ENCODE data around the gene RBM17.
"Not testable (repeated sequence)": the region's sequence is repeated elsewhere in the genome, so short reads cannot be mapped to it uniquely, and the experiment has no call there.

Gene RBM17, protein sequence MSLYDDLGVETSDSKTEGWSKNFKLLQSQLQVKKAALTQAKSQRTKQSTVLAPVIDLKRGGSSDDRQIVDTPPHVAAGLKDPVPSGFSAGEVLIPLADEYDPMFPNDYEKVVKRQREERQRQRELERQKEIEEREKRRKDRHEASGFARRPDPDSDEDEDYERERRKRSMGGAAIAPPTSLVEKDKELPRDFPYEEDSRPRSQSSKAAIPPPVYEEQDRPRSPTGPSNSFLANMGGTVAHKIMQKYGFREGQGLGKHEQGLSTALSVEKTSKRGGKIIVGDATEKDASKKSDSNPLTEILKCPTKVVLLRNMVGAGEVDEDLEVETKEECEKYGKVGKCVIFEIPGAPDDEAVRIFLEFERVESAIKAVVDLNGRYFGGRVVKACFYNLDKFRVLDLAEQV

DNA sequence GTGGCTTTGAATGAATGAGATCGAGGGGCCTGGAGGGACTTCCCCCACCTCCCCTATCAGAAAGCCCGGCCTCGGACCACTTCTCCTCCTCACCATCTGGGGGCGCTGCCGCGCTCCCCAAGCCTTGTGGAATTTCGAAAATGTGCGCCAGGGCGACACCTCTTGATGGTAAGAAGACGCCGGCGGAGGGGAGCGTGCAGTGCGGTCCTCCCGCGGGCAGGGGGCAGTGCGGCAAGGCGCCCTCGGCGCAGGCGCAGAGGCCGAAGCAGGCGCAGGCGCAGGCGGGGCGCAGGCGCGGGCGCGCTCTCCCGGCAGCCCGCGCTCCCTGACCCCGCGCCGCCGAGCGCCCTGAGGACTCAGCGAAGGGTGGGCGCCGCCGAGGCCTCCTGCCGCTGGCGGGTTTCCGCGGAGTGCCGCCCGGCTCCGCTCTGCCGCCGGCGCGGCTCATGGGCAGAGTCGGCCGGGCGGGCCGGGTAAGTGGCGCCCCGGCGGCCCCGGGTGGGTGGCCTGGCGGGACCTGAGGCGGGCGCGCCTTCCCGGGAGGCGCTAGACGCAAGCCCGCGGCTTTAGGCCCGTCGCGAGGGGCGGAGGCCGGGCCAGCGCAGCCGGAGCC is at the start of gene RBM17:
TSS of gene RBM17 (plus strand) at position 314 of the 613 bp plus-strand sequence. CDS start 8,032 bp downstream, outside the sequence.
- DNase-seq: peak; percentile 92

DNA sequence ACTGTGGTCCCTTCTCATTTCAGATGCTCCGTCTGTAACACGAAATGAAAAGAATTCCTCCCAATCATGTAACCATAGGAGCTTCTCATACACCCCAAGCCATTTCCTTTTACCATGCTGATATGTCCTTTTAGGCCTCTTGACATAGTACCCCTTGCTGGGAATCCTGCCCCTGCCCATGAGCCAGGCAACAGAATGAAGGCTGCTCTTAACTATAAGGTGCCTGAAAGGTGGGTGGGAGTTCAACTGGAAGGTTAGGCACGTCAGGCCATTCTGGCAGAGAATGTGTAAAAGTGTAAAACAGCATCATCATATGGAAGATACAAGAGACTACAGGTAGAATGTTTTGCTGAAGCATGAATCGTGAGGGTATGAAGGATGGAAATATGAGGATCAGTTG is 49.1 kb upstream of the RBM17 start:
- DNase-seq: no peak

DNA sequence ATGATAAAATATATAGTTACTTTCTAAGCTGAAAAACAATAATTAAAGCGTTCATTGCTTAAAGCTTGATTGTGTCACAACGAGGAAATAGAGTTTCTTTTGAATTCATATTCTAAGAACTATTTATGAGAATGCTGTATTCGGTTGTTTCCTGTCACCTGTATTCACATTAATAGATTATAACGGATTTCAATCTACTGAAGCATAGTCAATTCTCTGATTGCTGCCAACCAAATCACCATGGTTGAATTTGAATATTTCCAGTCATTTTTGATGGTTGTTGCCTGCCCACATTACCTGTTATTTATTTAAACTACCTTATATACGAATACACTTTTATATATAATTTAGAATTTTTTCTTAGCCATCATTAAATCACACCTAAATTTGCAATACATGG is 48.6 kb upstream of the RBM17 start:
- no peak for DNase-seq

DNA sequence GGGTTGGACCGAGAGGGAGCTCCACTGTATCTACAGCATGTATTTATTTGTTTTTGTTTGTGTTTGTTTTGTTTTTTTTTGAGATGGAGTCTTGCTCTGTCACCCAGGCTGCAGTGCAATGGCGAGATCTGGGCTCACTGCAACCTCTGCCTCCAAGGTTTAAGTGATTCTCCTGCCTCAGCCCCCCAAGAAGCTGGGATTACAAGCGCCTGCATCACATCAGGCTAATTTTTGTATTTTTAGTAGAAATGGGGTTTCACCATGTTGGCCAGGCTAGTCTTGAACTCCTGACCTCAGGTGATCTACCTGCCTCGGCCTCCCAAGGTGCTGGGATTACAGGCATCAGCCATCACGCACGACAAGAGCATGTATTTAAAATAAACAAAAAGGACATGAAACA is 45.5 kb upstream of the RBM17 start:
- not testable (repeated sequence) for DNase-seq

DNA sequence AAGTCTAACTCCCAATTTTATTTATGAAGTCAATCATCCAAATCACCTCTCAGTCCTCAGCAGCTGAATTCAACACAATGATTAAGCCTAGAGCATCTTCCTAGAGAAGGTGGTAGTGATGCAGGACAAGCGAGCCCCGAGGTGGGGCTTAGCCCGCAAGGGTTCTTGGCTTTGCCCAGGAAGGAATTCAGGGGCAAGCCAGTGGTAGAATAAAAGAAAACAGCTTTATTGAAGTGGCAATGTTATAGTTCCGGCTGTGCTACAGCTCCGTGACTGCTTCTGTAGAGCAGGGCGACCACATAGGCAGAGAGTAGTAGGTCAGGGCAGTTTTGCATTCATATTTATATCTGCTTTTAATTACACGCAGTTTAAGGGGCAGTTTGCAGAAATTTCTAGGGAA is 44.8 kb upstream of the RBM17 start:
- DNase-seq: no peak

DNA sequence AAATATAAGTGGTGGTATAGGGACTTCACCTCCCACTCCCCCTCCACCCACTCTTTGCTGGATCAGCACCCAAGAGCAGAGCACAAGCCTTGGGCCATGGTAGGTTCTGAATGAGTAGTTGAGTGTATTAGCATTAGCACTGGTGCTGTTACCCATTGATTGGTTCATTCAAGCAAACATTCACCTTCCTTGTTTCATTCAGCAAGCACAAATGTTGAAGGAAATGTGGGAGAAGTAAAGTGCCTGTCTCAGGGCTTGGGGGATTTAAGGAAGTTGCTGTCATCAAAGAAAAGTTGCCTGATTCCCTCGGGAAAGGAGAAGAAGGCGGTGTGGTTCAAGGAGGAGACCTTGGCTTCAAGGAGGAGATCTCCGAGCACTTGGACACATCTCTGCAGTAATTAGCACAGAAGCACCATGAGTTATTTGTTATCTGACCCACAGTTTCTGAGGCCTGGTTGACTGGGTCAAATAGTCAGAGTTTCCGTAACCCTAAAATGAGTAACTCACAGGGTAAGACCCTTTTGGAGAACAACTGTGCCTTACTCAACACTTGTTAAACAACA is 44.0 kb upstream of the RBM17 start:
- no peak for DNase-seq

DNA sequence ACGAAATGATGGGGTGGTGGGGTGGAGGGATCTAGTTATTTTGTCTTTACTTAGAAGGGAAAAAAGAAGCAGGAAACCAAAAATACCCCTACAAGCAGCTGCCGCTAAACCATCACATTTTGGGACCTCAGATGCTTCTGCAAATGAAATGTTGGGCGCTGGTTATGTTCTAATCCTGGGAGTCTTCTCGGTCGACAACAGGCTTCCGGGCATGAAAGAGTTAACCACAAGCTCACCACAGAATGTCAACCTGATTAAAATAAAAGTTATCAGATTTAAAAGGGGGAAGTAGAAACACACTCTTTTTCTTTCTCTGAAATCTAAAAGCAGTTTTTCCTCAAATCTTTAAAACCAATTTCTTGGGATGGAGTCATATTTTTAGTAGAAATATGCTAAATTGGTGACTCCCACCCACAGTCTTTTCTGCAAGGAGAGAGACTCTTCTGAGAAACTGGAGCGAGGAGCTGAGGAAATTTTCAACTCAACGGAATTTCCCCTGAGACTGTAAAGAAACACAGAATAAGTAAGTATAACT is 43.5 kb upstream of the RBM17 start:
- no peak for DNase-seq

DNA sequence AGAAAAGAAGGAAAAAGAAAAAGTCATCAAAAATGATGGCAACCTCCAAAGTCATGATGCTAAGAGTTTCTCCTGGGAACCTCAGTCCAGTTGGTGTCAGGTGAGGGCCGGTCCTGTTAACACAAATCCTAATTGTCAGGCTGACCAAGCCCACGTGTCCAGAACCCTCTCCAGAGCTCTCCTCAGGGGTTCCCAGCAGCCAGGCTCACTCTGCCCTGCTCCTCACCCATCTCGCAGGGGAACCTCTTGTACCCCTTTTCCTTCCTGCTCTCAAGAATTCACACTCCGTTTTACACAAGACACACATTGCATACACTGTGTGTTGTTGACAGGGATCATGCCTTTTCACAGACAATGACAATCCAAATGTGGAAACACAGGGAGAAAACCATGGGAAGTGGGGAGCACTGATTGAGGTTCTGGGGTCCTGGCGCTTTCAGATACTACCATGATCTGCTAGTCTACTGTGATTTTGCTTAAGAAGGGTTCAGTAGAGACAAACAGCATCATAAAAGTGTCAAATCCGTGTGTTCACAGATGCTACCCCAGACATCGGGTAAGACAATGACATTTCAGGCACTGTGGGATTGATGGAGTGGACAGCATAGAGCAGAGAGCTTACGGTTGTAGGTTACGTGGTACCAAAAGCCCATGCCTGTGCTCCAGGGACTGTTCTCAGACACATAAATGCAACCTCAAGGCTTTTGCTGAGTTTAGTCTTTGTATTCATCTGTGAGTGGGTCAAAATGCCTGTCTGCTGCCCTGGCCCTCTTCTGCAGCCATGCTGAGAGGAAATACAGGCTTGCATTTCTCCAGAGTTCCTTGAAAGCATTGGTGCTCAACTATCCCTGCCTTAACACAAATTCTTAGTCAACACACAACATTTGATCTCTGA is 42.7 kb upstream of the RBM17 start:
- DNase-seq: no peak

DNA sequence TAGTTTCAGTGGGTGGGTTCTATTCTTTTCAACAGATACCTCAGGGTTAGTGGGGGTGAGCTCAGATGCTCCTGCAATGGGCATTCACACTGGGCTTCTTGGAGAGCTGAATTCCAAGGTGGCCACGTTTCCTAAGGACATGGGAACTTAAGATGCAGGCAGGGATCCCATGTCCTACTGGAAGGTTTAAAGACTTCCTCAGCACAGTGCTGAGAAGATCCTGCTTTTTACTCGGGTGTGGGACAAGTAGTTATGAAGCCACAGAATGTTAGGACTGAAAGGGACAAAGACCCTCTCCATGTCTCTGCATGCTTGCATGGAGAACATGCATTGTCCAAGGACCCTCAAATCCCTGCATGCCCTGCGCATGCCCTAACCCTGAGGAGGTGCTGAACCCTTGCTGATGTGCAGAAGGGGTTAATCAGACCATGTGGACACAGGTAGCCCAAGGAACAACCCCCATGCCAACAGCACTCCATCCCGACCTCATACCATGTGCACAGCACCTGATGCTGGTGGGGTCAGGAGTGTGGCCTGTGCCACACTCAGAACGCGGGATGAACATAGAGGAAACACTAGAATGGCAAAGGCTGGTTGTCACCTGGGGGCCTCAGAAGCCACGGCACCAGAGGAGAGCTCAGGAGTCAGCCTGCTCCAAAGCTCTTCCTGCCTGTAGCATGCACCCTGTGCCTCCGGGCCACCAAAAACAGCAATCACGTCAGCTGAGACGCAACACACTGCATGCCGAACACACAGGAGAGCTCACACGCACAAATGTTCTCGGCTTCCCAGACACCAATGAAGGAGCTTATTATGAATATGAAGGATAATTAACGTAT is 41.8 kb upstream of the RBM17 start:
- DNase-seq: no peak

DNA sequence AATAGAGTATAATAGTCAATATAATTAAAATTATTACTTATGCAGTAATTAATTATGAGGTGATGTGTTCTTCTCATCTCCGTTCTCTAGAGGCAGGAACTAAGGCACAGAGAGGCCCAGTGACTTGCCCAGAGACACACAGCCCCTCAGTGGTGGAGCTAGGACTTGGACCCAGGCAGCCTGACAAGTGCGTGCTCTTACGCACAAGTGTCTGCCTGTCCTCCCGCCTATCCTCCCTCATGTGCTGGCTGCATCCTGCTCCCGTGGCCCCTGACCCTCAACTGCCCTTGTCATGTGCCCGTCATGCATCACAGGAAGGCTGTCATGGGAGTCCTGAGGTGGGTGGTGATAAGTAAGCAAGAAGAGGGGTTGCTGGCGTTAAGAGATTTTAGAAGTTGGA is 41.0 kb upstream of the RBM17 start:
- DNase-seq: no peak

DNA sequence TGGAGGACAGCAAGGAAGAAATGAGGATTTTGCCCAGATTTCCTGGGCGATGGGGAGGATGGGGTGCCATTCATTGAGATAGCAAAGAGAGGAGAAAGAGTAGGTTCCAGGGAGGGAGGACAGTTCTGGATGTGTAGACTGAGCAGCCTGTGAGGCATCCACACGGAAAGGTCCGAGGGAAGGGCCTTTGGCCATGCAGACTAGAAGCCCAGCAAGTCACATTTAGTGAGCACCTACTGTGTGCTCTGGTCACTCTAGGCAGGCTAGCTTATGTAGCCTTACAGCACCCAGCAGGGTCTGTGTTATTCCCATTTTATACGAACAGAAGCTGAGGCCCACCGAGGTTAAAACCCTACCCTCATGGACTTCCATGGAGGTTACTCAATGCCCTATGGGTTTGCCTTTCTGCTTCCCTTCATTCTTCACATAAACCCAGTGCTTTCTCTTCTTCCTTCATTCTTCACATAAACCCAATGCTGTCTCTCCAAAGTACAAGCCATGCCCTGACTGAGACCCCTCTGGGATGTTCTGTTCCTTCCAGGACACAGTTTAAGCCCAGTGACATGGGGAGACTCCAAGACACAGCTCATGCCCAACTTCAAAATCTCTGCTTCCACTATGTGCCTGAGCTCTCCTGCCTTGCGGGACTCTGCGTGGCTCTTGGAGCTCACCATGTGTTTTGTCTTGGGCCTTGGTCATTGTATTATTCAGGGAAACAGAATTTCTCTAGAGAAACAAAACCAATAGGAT is 40.4 kb upstream of the RBM17 start:
- no peak for DNase-seq

DNA sequence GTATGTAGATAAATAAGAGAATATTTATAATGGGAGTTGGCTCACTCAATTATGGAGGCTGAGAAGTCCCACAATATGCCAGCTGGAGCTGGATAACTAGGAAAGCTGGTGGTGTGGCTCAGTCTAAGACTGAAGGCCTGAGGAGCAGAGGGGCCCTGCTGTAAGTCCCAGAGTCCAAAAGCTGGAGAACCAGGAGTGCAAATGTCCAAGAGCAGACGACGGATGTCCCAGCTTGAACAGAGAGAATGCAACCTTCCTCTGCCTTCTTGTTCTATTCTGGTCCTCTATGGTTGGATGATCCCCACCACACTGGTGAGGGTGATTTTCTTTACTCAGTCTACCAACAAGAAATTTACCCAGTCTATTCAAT is 39.8 kb upstream of the RBM17 start:
- no peak for DNase-seq

DNA sequence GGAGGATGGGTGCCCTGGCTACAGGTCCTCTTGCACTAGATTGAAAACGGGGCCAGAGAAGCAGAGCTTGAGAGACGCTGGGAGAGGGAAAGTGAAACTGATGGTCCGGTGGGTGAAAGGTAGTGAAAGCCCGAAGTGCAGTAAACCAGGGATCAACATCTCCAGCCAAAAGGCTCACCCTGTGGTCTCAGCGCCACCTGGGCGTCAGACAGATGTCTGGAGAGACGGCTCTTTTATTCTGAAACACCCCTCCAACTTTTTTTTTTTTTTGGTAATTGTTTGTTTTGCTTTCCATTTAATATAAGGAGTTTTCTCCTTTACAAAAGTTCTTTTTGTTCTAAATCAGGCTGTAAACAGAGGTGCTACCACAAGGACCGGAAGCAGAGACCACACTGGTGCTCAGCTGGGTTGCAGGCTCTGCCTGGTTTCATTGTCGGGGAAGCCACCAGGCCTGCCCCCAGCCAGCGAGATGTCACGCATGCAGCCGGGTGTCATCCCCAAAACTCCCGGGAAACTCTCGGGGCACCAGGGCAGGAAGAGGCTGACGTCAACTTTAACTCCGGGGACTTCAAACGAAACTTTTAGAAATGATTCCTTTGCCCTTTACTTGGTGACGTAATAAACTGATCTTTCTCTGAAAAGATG is 37.9 kb upstream of the RBM17 start:
- peak; percentile 91 for DNase-seq

DNA sequence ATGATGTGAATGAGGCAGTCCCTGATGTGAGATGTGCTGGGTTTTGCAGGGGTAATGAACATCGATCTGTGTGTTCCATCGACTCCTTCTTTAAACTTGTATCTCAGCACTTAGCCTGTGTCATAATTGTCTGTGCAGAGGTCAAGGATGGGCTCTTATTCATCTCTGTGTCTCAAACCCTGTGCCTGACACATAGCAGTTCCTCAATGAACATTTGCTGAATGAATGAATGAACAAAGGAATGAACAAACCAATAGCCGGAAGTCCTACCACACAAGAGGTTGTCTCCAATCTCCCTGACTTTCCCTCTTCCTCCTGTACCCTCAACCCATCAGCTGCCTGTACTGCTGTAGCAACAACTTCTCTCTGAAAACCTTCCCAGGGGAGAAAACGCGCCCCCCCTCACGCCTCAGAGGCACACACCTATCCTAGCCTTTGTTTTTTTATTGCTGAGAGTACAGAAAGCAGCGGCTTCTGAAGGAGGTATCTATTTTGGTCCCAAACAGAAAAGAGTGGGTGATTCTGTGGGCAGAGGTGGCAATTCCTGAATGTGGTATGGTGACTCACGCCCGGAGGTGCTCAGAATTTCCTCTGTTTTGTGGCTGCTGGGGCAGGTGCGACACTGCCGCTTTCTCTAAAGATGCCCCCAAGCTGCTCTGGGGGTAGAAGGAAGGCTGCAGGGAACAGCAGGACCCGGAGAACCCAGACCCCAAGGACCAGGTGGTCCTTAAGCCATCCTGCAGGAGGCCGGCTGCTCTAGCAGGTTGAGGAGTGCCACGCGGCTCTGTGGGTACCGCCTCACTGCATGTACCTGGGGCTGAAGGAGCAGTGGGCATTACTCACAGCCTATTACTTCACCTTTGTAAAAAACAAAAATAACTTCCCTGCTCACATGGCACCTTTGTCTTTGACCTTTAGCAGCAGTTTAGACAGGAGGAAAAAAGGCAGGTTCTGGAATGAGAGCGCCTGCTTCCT is 36.3 kb upstream of the RBM17 start:
- peak; percentile 74 for DNase-seq

DNA sequence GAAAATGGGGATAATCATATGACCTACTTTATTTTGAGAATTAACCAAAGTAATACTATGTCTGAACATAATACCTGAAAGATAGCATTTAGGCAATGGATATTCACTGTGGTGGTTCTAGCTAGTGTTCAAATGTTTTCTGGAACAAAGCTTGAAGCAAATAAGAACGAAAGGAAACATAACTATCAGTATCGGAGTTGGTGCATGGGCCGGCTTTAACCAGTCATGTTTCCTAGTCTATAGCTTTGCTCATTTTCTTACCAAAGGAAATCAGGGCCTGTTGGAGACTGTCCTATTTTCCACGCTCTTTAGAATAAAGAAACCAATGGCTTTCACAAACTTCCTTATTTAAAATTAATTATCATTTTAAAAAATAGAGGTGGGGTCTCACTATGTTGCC is 35.5 kb upstream of the RBM17 start:
- DNase-seq: no peak

DNA sequence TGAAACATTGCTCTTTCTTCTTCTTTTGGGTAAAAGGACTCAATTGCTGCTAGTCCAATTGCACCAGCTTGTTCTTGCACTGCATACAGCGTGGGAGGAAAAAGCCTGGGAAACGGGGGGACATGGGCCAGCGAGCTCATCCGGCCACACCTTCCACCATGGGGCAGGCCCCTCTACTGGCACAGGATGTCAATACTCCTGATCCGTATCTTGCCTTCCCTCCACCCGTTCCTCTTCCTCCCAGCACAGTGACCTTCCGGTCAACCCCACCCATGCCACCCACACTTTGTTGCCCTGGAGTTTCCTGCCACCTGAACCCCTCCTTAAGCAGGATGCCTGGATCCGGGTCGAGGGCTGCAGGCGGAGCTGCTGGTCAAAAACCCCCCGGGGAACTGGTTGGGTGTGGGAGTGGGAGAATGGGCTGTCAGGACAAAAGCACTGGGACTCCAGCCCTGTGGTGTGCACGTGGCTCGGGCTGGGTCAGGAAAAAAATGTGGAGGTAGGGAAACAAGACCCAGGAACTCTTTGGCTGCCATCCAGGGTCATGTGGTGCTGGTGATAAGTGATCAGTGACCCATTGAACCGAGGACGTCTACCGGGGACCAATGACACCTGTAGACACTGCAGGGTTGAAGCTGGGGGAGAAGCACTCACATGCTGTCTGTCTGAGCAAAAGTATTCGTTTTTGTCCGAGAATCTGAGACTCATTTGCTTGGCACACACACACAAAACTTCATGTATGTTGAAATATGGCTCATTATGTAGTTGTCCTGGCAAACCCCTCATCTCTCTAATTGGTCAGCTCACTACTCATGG is 34.8 kb upstream of the RBM17 start:
- DNase-seq: no peak

DNA sequence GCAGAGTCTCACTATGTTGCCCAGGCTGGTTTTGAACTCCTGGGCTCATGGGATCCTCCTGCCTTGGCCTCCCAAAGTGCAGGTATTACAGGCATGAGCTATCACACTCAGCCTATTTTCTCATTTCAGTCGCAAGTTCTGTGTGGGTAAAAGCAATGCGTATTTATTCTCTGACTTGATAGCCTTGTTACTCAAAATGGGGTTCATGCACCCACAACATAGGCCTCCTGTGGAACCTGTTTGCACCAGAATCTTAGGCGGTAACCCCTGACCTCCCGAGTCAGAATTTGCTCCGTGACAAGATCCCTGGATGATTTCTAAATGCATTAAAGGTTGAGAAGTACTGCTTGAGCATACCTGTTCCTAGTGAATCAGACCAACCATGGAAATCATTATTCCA is 34.0 kb upstream of the RBM17 start:
- no peak for DNase-seq

DNA sequence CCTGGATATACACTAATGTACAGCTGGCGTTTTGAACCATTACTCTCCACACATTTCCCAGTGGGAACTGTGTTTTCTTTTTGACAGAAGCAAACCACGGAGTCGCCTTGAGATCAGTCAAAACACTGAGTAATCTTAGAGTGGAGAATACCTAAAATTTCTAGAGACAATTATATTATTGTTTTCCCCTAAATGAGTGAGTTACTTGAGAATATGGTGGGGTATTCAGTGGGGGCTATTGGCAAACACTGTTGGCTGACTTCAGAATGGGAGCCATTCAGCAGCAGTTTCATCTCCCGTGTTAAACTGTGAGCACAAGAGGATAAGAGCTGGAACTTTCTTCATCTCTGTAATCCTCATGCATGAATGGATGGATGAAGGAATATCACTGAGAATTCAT is 32.9 kb upstream of the RBM17 start:
- no peak for DNase-seq
